Measurements from ENCODE around the gene CLOCK.

The CLOCK gene

GRCh38 chr4:55378617-55379467 is 167.9 kb downstream of the CLOCK start:
- no peak for DNase-seq
